GM12873 (cell line): Measurements from ENCODE around the gene TMPRSS11B.

ENCODE experiments used
- TF ChIP-seq, protein P1 (sequence below): IDR thresholded peaks from 2 replicates; pipeline ENCODE4 v1.5.1; 2012; ENCODE audit warnings: low read depth, mild to moderate bottlenecking, moderate library complexity, low read length, control low read depth; ENCODE audit not compliant: insufficient read depth; ENCODE audit errors: missing control alignments

TMPRSS11B gene

DNA sequence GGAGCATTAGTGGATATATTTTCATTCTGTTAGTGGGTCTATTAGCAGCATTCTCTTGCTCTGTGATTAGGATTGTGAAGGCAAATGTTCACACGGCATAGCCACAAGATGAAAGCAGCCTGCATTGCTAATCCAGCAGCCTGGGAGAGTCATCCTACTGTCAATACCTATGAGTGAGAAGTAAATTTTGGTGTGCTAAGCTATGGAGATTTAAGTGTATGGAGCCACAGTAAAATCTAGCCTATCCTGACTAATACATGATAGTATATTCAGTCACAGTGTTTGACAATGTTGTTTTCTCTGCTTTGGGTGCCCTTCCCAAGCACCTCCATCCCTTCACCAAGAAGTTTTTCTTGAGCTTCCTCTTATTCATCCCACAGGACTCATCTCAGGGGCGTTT lies 68.6 kb downstream of the TMPRSS11B start:
- TF ChIP-seq, protein P1, sequence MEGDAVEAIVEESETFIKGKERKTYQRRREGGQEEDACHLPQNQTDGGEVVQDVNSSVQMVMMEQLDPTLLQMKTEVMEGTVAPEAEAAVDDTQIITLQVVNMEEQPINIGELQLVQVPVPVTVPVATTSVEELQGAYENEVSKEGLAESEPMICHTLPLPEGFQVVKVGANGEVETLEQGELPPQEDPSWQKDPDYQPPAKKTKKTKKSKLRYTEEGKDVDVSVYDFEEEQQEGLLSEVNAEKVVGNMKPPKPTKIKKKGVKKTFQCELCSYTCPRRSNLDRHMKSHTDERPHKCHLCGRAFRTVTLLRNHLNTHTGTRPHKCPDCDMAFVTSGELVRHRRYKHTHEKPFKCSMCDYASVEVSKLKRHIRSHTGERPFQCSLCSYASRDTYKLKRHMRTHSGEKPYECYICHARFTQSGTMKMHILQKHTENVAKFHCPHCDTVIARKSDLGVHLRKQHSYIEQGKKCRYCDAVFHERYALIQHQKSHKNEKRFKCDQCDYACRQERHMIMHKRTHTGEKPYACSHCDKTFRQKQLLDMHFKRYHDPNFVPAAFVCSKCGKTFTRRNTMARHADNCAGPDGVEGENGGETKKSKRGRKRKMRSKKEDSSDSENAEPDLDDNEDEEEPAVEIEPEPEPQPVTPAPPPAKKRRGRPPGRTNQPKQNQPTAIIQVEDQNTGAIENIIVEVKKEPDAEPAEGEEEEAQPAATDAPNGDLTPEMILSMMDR, result no peak
